HCT116 (cell line): ENCODE measurements around the gene ZGPAT. TPM values are rescaled to one million over a fixed set of nuclear protein-coding genes. Genes with fewer than 3 reads are reported as not detected.

Experiments used
- ATAC-seq: fragments of 200-7000 bp; cut with Tn5 transposase; 2 replicates; pipeline ENCODE4 v1.9.1; 2020; ENCODE audit warnings: mild to moderate bottlenecking, moderate library complexity
- BruUV-seq: library from RNA; stranded (reverse); fragments of 400-500 nt; replicated peaks from 2 replicates; lab custom pipeline; 2021; lab: Mats Ljungman, UMichigan
- CTCF ChIA-PET: fragments of 300-600 bp; sonication (Branson Sonifier 250); formaldehyde crosslinking; loops from one replicate; lab custom pipeline; 2021; ENCODE audit warnings: antibody characterized with exemption; lab: Charles Lee
- POLR2A ChIA-PET: fragments of 300-600, 350-600 bp; sonication (Branson Sonifier 250); formaldehyde crosslinking; loops from one replicate; lab custom pipeline; 2021; ENCODE audit warnings: antibody characterized with exemption; lab: Charles Lee
- RAD21 ChIA-PET, 2 experiments: fragments of 300-600 bp; sonication (Branson Sonifier 250); formaldehyde crosslinking; loops; one replicate each; lab custom pipeline; 2023; ENCODE audit warnings: low total read pairs in 2 of 2; ENCODE audit not compliant: uncharacterized antibody in 2 of 2, unreplicated experiment in 2 of 2, low non-redundant PET in 1 of 2; lab: Charles Lee
- DNase-seq: peaks from one replicate; pipeline ENCODE4 v3.0.0-alpha.2; 2010; ENCODE audit warnings: low read depth, low spot score
- H2AFZ ChIP-seq: fragments of 200-600 bp; shearing (Covaris generic), sonication (generic); 2 replicates; pipeline ENCODE4 v1.6.1; 2017; ENCODE audit warnings: low read depth, mixed run types, mixed read lengths, antibody characterized with exemption, low read length; ENCODE audit not compliant: poor library complexity, severe bottlenecking
- H3K27ac ChIP-seq: 2 replicates; pipeline ENCODE4 v1.5.1; 2012; ENCODE audit warnings: low read depth, low read length
- H3K27me3 ChIP-seq: fragments of 200-600 bp; sonication (generic); 2 replicates; pipeline ENCODE4 v1.6.1; 2016; ENCODE audit warnings: mixed run types, low read length, mixed read lengths; ENCODE audit not compliant: insufficient read depth
- H3K36me3 ChIP-seq, 2 experiments: fragments of 200-500 bp in 1 of 2; fragments of 200-600 bp in 1 of 2; sonication (Bioruptor generic) in 1 of 2; sonication (generic) in 1 of 2; 2 replicates each; pipeline versions ENCODE4 v1.5.1 to v1.6.1; 2014 to 2016; ENCODE audit warnings: low read length in 2 of 2, inconsistent platforms in 1 of 2, mixed read lengths in 1 of 2, mixed run types in 1 of 2; ENCODE audit not compliant: insufficient read depth in 2 of 2, control insufficient read depth in 1 of 2
- H3K4me1 ChIP-seq, 2 experiments: fragments of 200-600 bp in 1 of 2; sonication (generic) in 1 of 2; 2 replicates each; pipeline versions ENCODE4 v1.5.1 to v1.6.1; 2012 to 2017; ENCODE audit warnings: low read length in 2 of 2, inconsistent platforms in 1 of 2, mild to moderate bottlenecking in 1 of 2, mixed read lengths in 1 of 2, mixed run types in 1 of 2, moderate library complexity in 1 of 2; ENCODE audit not compliant: insufficient read depth in 2 of 2, control insufficient read depth in 1 of 2
- H3K4me2 ChIP-seq: fragments of 200-600 bp; sonication (generic); 2 replicates; pipeline ENCODE4 v1.6.1; 2017; ENCODE audit warnings: mixed run types, low read length, mixed read lengths
- H3K4me3 ChIP-seq, 2 experiments: fragments of 200-600 bp in 1 of 2; sonication (generic) in 1 of 2; replicated peaks in 1 of 2; 2 replicates each; pipeline ENCODE4 v1.5.1; 2011 to 2016; ENCODE audit warnings: low read length in 2 of 2, control low read depth in 1 of 2, low read depth in 1 of 2, mild to moderate bottlenecking in 1 of 2, mixed read lengths in 1 of 2, mixed run types in 1 of 2
- H3K79me2 ChIP-seq: fragments of 200-600 bp; sonication (generic); 2 replicates; pipeline ENCODE4 v1.6.1; 2017; ENCODE audit warnings: mild to moderate bottlenecking, mixed run types, low read length, moderate library complexity, mixed read lengths; ENCODE audit not compliant: insufficient read depth
- H3K9ac ChIP-seq: fragments of 200-600 bp; sonication (generic); 2 replicates; pipeline ENCODE4 v1.6.1; 2016; ENCODE audit warnings: low read length, mixed read lengths
- H3K9me2 ChIP-seq: fragments of 200-600 bp; sonication (generic), shearing (Covaris generic); 2 replicates; pipeline ENCODE4 v1.6.1; 2017; ENCODE audit warnings: mixed run types, mild to moderate bottlenecking, moderate library complexity; ENCODE audit not compliant: insufficient read depth
- H3K9me3 ChIP-seq, 2 experiments: fragments of 200-500 bp in 1 of 2; fragments of 200-600 bp in 1 of 2; sonication (Bioruptor generic) in 1 of 2; sonication (generic) in 1 of 2; 2 replicates each; pipeline ENCODE4 v1.6.1; 2014 to 2017; ENCODE audit warnings: low read length in 2 of 2, mixed read lengths in 2 of 2, inconsistent platforms in 1 of 2, low read depth in 1 of 2, mild to moderate bottlenecking in 1 of 2, mixed run types in 1 of 2, moderate library complexity in 1 of 2; ENCODE audit not compliant: control insufficient read depth in 1 of 2, insufficient read depth in 1 of 2
- H4K20me1 ChIP-seq: fragments of 200-600 bp; sonication (generic), shearing (Covaris generic); 2 replicates; pipeline ENCODE4 v1.6.1; 2017; ENCODE audit warnings: mixed run types, mild to moderate bottlenecking, moderate library complexity; ENCODE audit not compliant: insufficient read depth
- EZH2 ChIP-seq: fragments of 200-600 bp; sonication (generic); IDR thresholded peaks from 2 replicates; pipeline ENCODE4 v1.6.1; 2017; ENCODE audit warnings: antibody characterized with exemption, mixed run types
- EZH2phosphoT487 ChIP-seq: fragments of 200-600 bp; IDR thresholded peaks from 2 replicates; pipeline ENCODE4 v1.6.1; 2018; ENCODE audit warnings: antibody characterized with exemption, borderline replicate concordance
- POLR2A ChIP-seq: IDR thresholded peaks from 2 replicates; pipeline ENCODE4 v1.7.0; 2011; ENCODE audit warnings: borderline replicate concordance; ENCODE audit not compliant: insufficient read depth, insufficient read length; ENCODE audit errors: extremely low read depth
- SRF ChIP-seq: IDR thresholded peaks from 2 replicates; pipeline ENCODE4 v1.6.1; 2012; ENCODE audit warnings: low read depth
- ZBTB33 ChIP-seq: IDR thresholded peaks from 2 replicates; pipeline ENCODE4 v1.6.1; 2011; ENCODE audit warnings: mild to moderate bottlenecking, low read length, moderate library complexity; ENCODE audit not compliant: insufficient replicate concordance; ENCODE audit errors: extremely low read depth
- ZNF274 ChIP-seq: fragments of 200-500 bp; sonication (Bioruptor generic); IDR thresholded peaks from 2 replicates; pipeline ENCODE4 v1.6.1; 2014; ENCODE audit warnings: mild to moderate bottlenecking, low read depth, low read length, inconsistent platforms
- intact Hi-C: fragments of 100-400 bp; cut with micrococcal nuclease; formaldehyde crosslinking; loops from 2 replicates; pipeline ENCODE4 v1.10.0; 2022
- total RNA-seq: library from RNA; stranded (reverse); gene quantifications from one replicate; pipeline ENCODE4 v1.2.1, GENCODE V29; 2021; ENCODE audit not compliant: unreplicated experiment
- TF ChIP-seq, protein P1 (sequence below): IDR thresholded peaks from 2 replicates; pipeline ENCODE4 v1.6.1; 2012

ZGPAT gene
- total RNA-seq, 1 experiment from 2014 or later: 30.6 TPM

DNA sequence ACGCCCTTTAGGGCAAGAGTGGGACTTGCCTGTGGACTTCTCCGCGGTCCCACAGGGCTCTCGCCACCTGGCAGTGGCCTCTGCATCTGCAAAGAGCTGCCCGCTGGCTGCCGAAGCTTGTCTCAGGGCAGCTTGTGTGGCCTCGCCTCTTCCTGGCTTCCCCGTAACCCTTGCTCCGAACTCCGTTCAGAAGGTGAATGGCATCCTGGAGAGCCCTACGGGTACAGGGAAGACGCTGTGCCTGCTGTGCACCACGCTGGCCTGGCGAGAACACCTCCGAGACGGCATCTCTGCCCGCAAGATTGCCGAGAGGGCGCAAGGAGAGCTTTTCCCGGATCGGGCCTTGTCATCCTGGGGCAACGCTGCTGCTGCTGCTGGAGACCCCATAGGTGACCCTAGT is 46.7 kb upstream of the ZGPAT start:
- peaks cover 10 to 27% of the 10 kb centered on the region in 2 experiments for H3K4me1 ChIP-seq
- H3K9ac ChIP-seq: no peak overlapping the region
- no peak overlapping the region for H3K27ac ChIP-seq
- no peaks in the 10 kb centered on the region for H3K9me3 ChIP-seq
- ATAC-seq (no peak), DNase-seq (no peak)
- intact Hi-C loops: no loop called here
- no peak for TF ChIP-seq ZBTB33
- TF ChIP-seq, protein P1, sequence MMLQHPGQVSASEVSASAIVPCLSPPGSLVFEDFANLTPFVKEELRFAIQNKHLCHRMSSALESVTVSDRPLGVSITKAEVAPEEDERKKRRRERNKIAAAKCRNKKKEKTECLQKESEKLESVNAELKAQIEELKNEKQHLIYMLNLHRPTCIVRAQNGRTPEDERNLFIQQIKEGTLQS: no peak
- TF ChIP-seq ZNF274: no peak
- no peak for TF ChIP-seq EZH2phosphoT487
- no peak for TF ChIP-seq EZH2
- TF ChIP-seq SRF: no peak
- TF ChIP-seq POLR2A: no peak
- ChIA-PET POLR2A (no interaction called here), RAD21 (no interaction called here), CTCF (no interaction called here)
- no TSS peak for BruUV-seq
- no peak overlapping the region for H3K4me2 ChIP-seq
- H3K27me3 ChIP-seq: no peaks in the 10 kb centered on the region
- peaks cover 60% of the 10 kb centered on the region for H3K79me2 ChIP-seq
- H4K20me1 ChIP-seq: no peaks in the 10 kb centered on the region
- no peak overlapping the region for H3K4me3 ChIP-seq
- peaks cover 12 to 23% of the 10 kb centered on the region in 2 experiments for H3K36me3 ChIP-seq
- H2AFZ ChIP-seq: no peak overlapping the region
- no peaks in the 10 kb centered on the region for H3K9me2 ChIP-seq
